C4-2B (cell line): ENCODE results near the gene XG.
"Not testable (repeated sequence)": the region's sequence is repeated elsewhere in the genome, so short reads cannot be mapped to it uniquely, and the experiment has no call there.

Experiments
- H3K27ac ChIP-seq: fragments of 450-650 bp; 2 replicates; pipeline ENCODE4 v1.5.1; 2017
- ZFX ChIP-seq: fragments of 450-650 bp; IDR thresholded peaks from 2 replicates; pipeline ENCODE4 v1.6.1; 2017
- TF ChIP-seq, protein P1 (sequence below): fragments of 450-650 bp; conservative IDR thresholded peaks from 2 replicates; pipeline ENCODE4 v1.5.1; 2017; ENCODE audit warnings: mild to moderate bottlenecking

Gene XG

DNA sequence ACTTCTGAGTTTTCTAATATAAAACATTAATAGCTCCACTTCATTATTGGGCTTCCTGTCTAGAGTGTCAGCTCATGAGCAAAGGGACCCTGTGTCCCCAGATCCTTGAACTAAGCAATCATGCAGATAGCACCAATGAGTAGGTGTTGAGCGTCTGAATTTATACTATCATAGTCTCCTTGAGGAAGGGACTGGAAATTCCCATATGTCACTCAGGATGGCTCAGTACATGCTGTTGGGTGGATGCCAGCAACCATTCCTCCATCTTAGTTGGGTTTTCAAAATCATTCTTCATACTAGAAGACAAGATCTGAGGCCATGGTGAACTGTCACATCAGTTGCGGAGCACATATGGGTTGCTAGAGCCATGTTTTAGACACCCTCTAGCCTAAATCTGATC, 33.0 kb upstream of the XG start:
- H3K27ac ChIP-seq, result no peak overlapping the region
- TF ChIP-seq ZFX, result no peak

DNA sequence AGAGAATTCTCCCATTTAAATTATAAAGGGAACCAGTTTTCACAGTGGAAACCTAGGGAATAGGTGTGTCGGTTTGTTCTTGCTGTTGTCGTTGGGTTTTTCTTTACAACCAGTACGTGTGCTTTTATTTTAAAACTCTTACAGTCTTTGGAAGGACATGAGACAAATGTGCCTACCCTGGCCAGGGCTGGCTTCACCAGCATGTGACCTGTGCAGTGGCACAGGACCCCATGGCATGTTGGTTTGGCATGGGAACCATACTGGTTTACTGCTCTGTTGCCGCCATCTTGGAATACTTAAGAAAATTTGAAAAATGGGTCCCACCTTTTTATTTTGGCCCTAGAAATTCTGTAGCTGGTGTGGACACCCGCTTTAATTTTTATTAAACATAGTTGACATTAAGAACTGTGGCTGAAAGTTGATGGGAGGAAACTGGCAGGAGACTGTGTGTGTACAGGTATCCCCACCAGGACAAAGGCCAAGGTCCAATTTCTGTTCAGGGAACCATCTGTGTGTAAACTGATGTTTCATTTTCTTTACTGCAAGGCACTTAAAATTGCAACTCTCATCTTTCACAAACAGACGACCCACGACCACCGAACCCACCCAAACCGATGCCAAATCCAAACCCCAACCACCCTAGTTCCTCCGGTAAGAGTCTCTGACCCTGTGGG, 31.9 kb upstream of the XG start:
- H3K27ac ChIP-seq, result no peak overlapping the region
- TF ChIP-seq, protein P1, sequence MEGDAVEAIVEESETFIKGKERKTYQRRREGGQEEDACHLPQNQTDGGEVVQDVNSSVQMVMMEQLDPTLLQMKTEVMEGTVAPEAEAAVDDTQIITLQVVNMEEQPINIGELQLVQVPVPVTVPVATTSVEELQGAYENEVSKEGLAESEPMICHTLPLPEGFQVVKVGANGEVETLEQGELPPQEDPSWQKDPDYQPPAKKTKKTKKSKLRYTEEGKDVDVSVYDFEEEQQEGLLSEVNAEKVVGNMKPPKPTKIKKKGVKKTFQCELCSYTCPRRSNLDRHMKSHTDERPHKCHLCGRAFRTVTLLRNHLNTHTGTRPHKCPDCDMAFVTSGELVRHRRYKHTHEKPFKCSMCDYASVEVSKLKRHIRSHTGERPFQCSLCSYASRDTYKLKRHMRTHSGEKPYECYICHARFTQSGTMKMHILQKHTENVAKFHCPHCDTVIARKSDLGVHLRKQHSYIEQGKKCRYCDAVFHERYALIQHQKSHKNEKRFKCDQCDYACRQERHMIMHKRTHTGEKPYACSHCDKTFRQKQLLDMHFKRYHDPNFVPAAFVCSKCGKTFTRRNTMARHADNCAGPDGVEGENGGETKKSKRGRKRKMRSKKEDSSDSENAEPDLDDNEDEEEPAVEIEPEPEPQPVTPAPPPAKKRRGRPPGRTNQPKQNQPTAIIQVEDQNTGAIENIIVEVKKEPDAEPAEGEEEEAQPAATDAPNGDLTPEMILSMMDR, result no peak
- TF ChIP-seq ZFX, result no peak

DNA sequence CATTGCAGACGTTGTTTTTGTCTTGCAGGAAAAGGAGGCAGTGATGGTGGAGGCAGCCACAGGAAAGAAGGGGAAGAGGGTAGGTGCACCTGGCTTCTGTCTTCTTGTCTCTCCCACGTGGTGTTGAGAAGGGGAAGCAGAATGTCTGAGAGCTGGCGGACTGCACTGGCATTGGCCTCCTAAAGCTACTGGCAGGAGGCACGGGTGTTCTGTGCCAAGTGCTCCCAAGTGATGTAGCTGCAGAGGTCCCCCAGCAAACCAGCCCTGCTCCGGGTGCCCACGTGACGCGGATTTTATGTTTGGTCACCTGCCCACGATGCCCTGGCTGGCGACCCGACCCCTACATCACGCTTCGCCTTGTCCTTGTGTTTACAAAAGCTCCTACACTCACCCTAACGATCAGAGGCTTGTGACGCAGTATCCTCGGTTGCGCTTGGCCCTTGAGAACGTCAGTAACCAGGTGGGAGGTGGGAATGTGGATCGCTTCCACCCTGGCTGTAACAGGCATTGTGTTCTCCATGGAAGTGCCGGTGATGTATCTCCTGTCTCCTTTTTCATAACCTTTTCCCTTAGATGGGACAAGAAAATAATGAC, 28.5 kb upstream of the XG start:
- no peak overlapping the region for H3K27ac ChIP-seq
- no peak for TF ChIP-seq ZFX
- TF ChIP-seq, protein P1, result no peak

DNA sequence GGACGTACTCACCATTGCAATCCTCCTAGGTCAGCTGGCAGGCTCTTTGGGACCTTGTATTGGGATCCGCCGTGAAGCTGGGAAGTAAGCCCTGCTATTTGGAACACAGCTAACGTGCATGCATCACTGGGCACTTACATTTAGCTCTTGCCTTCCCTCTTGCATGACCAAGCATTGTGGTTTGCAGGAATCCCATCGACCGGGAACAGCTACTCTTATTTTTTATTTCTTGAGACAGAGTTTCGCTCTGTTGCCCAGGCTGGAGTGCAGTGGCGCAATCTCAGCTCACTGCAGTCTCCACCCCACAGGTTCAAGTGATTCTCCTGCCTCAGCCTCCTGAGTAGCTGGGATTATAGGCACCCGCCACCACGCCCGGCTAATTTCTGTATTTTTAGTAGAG, 24.6 kb upstream of the XG start:
- not testable (repeated sequence) for H3K27ac ChIP-seq

DNA sequence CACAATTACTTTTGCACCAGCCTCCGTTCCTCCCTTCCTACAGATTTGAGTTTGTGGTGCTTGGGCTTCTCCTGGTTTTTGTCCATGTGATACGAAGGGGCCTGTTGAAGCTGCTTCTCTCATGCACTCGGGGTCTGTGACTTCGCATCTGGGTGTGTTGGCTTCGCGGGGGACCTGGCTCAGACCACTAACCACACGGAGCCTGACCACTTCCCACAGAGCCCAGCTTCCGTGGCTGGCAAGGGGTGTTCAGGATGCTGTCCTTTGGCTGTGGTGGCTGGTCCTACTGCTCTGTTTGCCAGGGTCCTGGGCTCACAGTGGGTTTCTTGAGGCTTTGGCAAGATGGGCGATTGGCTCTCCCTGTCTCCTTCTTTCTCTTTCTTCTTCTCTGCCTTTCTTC, 19.8 kb upstream of the XG start:
- TF ChIP-seq ZFX, result no peak
- TF ChIP-seq, protein P1, result no peak
- H3K27ac ChIP-seq, result no peak overlapping the region

DNA sequence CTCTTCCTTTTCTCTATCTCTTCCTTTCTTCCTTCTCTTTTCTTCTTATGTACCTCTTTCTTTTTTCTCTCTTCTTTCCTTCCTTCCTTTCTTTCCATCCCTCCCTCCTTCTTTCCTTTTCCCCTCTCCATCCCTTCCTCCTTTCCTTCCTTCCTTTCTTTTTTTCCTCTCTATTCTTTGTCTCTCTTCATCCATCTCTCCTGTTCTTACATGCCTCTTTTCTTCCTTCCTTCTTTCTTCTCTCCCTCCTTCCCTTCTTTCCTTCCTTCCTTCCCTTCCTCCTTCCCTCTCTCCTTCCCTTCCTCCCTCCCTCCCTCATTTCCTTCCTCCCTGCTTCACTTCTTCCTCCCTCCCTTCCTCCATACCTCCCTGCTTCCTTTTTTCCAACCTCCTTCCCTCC, 19.2 kb upstream of the XG start:
- H3K27ac ChIP-seq, result no peak overlapping the region
- TF ChIP-seq, protein P1, result no peak
- TF ChIP-seq ZFX, result no peak

DNA sequence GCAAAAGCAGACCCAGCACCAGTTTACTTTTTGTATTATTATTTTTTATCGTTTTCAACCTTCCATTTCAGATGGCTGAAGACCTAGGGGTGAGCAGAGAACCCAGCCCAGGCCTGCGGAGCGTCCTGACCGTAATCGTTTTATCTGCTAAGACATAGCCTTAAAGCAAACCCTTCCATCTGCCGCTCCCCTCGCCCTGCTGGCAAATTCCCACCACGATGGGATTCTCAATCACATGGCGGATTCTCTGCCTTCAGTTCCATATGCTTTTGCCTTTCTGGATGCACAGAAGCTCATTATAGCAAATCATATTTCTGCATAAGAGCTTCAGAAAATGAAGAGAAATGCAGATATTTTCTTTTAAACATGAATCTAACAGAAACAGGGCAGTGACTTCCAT, 18.6 kb upstream of the XG start:
- H3K27ac ChIP-seq, result no peak overlapping the region
- no peak for TF ChIP-seq ZFX
- TF ChIP-seq, protein P1, result no peak

DNA sequence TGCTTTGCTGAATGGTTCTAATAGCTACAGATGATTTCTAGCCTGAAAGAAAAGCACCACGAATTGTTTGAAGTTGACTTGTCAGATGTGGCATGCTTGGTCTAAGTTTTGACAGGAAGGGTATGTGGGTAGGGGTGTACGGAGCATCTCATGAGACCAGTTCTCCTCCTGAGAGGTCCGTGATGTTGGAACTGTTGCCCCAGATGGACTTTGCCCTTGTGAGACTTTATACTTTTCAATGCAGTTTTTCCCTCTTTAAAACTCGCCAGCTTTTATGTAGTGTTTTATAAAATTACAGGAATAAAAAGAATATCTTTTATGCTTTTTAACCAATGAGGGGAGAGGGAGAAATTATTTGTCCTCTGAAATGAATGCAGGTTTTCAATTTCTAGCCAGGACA, 16.6 kb upstream of the XG start:
- no peak overlapping the region for H3K27ac ChIP-seq
- TF ChIP-seq, protein P1, result no peak
- no peak for TF ChIP-seq ZFX
